ENCODE measurements around the gene ATP6V0E2.

ATP6V0E2 gene

GRCh38 chr7:149838992-149839408 lies 34.8 kb upstream of the ATP6V0E2 start:
- DNase-seq, result no peak

GRCh38 chr7:149839933-149840332 lies 33.8 kb upstream of the ATP6V0E2 start:
- no peak for DNase-seq

GRCh38 chr7:149843566-149843965 lies 30.2 kb upstream of the ATP6V0E2 start:
- no peak for DNase-seq

GRCh38 chr7:149844445-149844844 lies 29.3 kb upstream of the ATP6V0E2 start:
- DNase-seq, result no peak

GRCh38 chr7:149845257-149845980 lies 28.4 kb upstream of the ATP6V0E2 start:
- DNase-seq, result no peak

- no peak for DNase-seq
Observed at GRCh38 chr7:149846021-149846420, 27.7 kb upstream of the ATP6V0E2 start.

GRCh38 chr7:149846436-149847046 lies 27.2 kb upstream of the ATP6V0E2 start:
- DNase-seq, result no peak

- no peak for DNase-seq
Observed at GRCh38 chr7:149849174-149849573, 24.6 kb upstream of the ATP6V0E2 start.

GRCh38 chr7:149850007-149850594 lies 23.7 kb upstream of the ATP6V0E2 start:
- no peak for DNase-seq

GRCh38 chr7:149850716-149851115 lies 23.1 kb upstream of the ATP6V0E2 start:
- DNase-seq, result no peak

- DNase-seq, result no peak
Observed at GRCh38 chr7:149851449-149851848, 22.3 kb upstream of the ATP6V0E2 start.

- DNase-seq, result no peak
Observed at GRCh38 chr7:149853157-149853556, 20.6 kb upstream of the ATP6V0E2 start.

- peak; percentile 37 for DNase-seq
Observed at GRCh38 chr7:149854611-149855360, 19.0 kb upstream of the ATP6V0E2 start.

- no peak for DNase-seq
Observed at GRCh38 chr7:149855361-149856305, 18.1 kb upstream of the ATP6V0E2 start.

- peak; percentile 21 for DNase-seq
Observed at GRCh38 chr7:149856583-149856982, 17.2 kb upstream of the ATP6V0E2 start.

- DNase-seq, result no peak
Observed at GRCh38 chr7:149859369-149859768, 14.4 kb upstream of the ATP6V0E2 start.

GRCh38 chr7:149859876-149860275 lies 13.9 kb upstream of the ATP6V0E2 start:
- no peak for DNase-seq

- DNase-seq, result no peak
Observed at GRCh38 chr7:149860821-149861727, 12.7 kb upstream of the ATP6V0E2 start.

GRCh38 chr7:149861728-149862045 lies 12.1 kb upstream of the ATP6V0E2 start:
- no peak for DNase-seq

GRCh38 chr7:149862156-149862555 lies 11.6 kb upstream of the ATP6V0E2 start:
- no peak for DNase-seq

GRCh38 chr7:149863500-149863899 lies 10.3 kb upstream of the ATP6V0E2 start:
- no peak for DNase-seq

Data from activated CD4-positive, alpha-beta T cell treated with anti-CD3 and anti-CD28 coated beads, Interleukin-2, amount 50 U/mL, for 1 hour (primary cell).